Spleen (tissue), 13 donors: Measurements from ENCODE around the gene NECAB3. TPM values are rescaled to one million over a fixed set of nuclear protein-coding genes. Genes with fewer than 3 reads are reported as not detected.

Source experiments
- DNase-seq: peaks from one replicate; pipeline ENCODE4 v3.0.0-alpha.2; 2020
- H3K27ac ChIP-seq, 8 donors: fragments of 200-600 bp; sonication (generic) in 7 of 8; 1 replicate in 4 of 8; 2 replicates in 4 of 8; pipeline versions ENCODE4 v1.5.0 to v1.8.0; 2016 to 2021; ENCODE audit warnings: inconsistent platforms in 4 of 8, mild to moderate bottlenecking in 4 of 8, moderate library complexity in 1 of 8
- H3K27me3 ChIP-seq, 7 donors: fragments of 200-600 bp; sonication (generic) in 6 of 7; replicated peaks in 1 of 7; 1 replicate in 4 of 7; 2 replicates in 3 of 7; pipeline versions ENCODE4 v1.5.0 to v1.8.0; 2016 to 2021; ENCODE audit warnings: inconsistent platforms in 3 of 7, mild to moderate bottlenecking in 1 of 7
- H3K36me3 ChIP-seq, 6 donors: fragments of 200-600 bp; sonication (generic) in 5 of 6; 1 replicate in 4 of 6; 2 replicates in 2 of 6; pipeline versions ENCODE4 v1.5.0 to v1.8.0; 2016 to 2021; ENCODE audit warnings: inconsistent platforms in 2 of 6
- H3K4me1 ChIP-seq, 6 donors: fragments of 200-600 bp; sonication (generic) in 5 of 6; 1 replicate in 3 of 6; 2 replicates in 3 of 6; pipeline versions ENCODE4 v1.5.0 to v1.8.0; 2016 to 2021; ENCODE audit warnings: inconsistent platforms in 3 of 6
- H3K4me3 ChIP-seq, 8 donors: fragments of 200-600 bp; sonication (generic) in 7 of 8; 1 replicate in 4 of 8; 2 replicates in 4 of 8; pipeline versions ENCODE4 v1.5.0 to v1.8.0; 2016 to 2021; ENCODE audit warnings: inconsistent platforms in 4 of 8, mild to moderate bottlenecking in 4 of 8, moderate library complexity in 2 of 8
- H3K9me3 ChIP-seq, 8 donors: fragments of 200-600 bp; sonication (generic) in 7 of 8; 1 replicate in 4 of 8; 2 replicates in 4 of 8; pipeline versions ENCODE4 v1.5.0 to v1.8.0; 2016 to 2021; ENCODE audit warnings: inconsistent platforms in 4 of 8
- CTCF ChIP-seq, 11 experiments: fragments of 200-600 bp in 7 of 11; fragments of 450-650 bp in 4 of 11; sonication (generic) in 4 of 11; IDR thresholded peaks in 8 of 11; conservative IDR thresholded peaks in 3 of 11; 1 replicate in 7 of 11; 2 replicates in 4 of 11; pipeline versions ENCODE4 v1.4.0 to v1.8.0; 2016 to 2021; ENCODE audit warnings: antibody characterized with exemption in 11 of 11, inconsistent platforms in 4 of 11, mild to moderate bottlenecking in 1 of 11
- POLR2A ChIP-seq, 3 donors: fragments of 450-650 bp; IDR thresholded peaks; one replicate each; pipeline ENCODE4 v1.5.1; 2017; ENCODE audit warnings: antibody characterized with exemption in 3 of 3, mild to moderate bottlenecking in 1 of 3
- POLR2AphosphoS5 ChIP-seq, 3 donors: sonication (generic); formaldehyde crosslinking; IDR thresholded peaks; one replicate each; pipeline ENCODE4 v1.5.1; 2017; ENCODE audit warnings: antibody characterized with exemption in 3 of 3
- WGBS, 5 donors: extraction: QIAGEN DNeasy Blood & Tissue Kit in 3 of 5; methylation state at CpG; one replicate each; pipeline versions ENCODE4 v1.1.5 to v1.1.7; 2013 to 2018; 5-methylcytosine and 5-hydroxymethylcytosine counted together
- intact Hi-C: fragments of 100-400 bp; cut with DNase I; formaldehyde crosslinking; loops from one replicate; pipeline ENCODE4 v1.15.0; 2023; ENCODE audit warnings: low total_unique reads
- long read RNA-seq, 2 donors: transcript quantifications; one replicate each; lab custom pipeline, GENCODE V29; 2026
- polyA plus RNA-seq, 3 donors: library from polyadenylated mRNA; stranded (reverse); fragments of 200-250 nt; gene quantifications; one replicate each; pipeline ENCODE4 v1.2.1, GENCODE V29; 2013
- total RNA-seq, 7 donors: library from RNA; depleted of rRNA in 3 of 7; stranded (reverse); fragments of >200 nt in 3 of 7; fragmentation: NEBNext Ultra II Directional in 4 of 7; extraction: Animal tissue kit (Norgen Biotek cat#: 25700) in 4 of 7; gene quantifications; one replicate each; pipeline versions ENCODE4 v1.1.0 to v1.2.1, GENCODE V29; 2016 to 2021
- donor health status: healthy with polysubstance abuse.
- donor health status: DM: no; HTN: no; CAD: no; lungs with moderate emphysema.
- donor health status: DM: no; HTN: no; CAD: no.
- donor health status: Bipolar disorder and iron deficiency.
- donor health status: healthy.
- donor health status: DM: no; HTN: no; CAD: no.
- donor health status: DM: yes; HTN: yes; CAD: no.

Gene NECAB3
- total RNA-seq (10 to 100 TPM; 14.0 to 39.0 (median 18.8) TPM), polyA plus RNA-seq (10 to 100 TPM in 2 of 3 donors, 1 to 10 TPM in 1; 8.6 to 22.7 (median 11.0) TPM)
- long read RNA-seq, donor 1: 0 reads
- long read RNA-seq, donor 2, partial matches to known transcripts: 0 of 2 reads
- long read RNA-seq, donor 2, other reads (novel, unspliced or antisense): 0 of 2 reads

- TF ChIP-seq POLR2A (IDR thresholded peaks at IDR 0.05) (peak in 1 of 3 donors; percentile 8), CTCF (IDR thresholded peaks at IDR 0.05 in 8 of 11, conservative IDR thresholded peaks at IDR 0.05 in 3 of 11) (no peak), POLR2AphosphoS5 (IDR thresholded peaks at IDR 0.05) (peak; percentile 58 to 81 (median 80))
- intact Hi-C loops: no loop called here
- H3K27me3 ChIP-seq: no peaks in the 10 kb centered on the region
- 6 to 11% (median 7%) methylated on average over 24 to 73 of the region's 73 CpGs for WGBS, 5 donors
- peaks cover 10 to 54% (median 46%) of the 10 kb centered on the region in 6 donors for H3K4me1 ChIP-seq
- peak within 1 kb of the TSS; percentile 48 to 83 (median 58) for H3K4me3 ChIP-seq
- peak within 1 kb of the TSS; percentile 66 to 89 (median 84) for H3K27ac ChIP-seq
- DNase-seq: peak; percentile 94
- peaks cover 0 to 30% (median 0%) of the 10 kb centered on the region in 6 donors for H3K36me3 ChIP-seq
- H3K9me3 ChIP-seq: no peaks in the 10 kb centered on the region
Observed at GRCh38 chr20:33674294-33675135, at the start of gene NECAB3. TSS of gene NECAB3 (minus strand) at chr20:33674428. CDS start at chr20:33674352, 76 bp downstream.

- Histone ChIP-seq H3K27ac (no peak overlapping the region), H3K36me3 (no peaks in the 10 kb centered on the region), H3K4me3 (no peak overlapping the region), H3K4me1 (peaks cover 11 to 44% (median 23%) of the 10 kb centered on the region in 6 donors), H3K27me3 (no peaks in the 10 kb centered on the region), H3K9me3 (no peaks in the 10 kb centered on the region)
- TF ChIP-seq CTCF (IDR thresholded peaks at IDR 0.05 in 8 of 11, conservative IDR thresholded peaks at IDR 0.05 in 3 of 11) (no peak), POLR2A (IDR thresholded peaks at IDR 0.05) (no peak), POLR2AphosphoS5 (IDR thresholded peaks at IDR 0.05) (no peak)
- no peak for DNase-seq
- intact Hi-C loops: no loop called here
- WGBS, 5 donors: 95 to 98% (median 97%) methylated on average over 11 of the region's 11 CpGs
Observed at GRCh38 chr20:33721391-33722140, 47.3 kb upstream of the NECAB3 start.

DNA sequence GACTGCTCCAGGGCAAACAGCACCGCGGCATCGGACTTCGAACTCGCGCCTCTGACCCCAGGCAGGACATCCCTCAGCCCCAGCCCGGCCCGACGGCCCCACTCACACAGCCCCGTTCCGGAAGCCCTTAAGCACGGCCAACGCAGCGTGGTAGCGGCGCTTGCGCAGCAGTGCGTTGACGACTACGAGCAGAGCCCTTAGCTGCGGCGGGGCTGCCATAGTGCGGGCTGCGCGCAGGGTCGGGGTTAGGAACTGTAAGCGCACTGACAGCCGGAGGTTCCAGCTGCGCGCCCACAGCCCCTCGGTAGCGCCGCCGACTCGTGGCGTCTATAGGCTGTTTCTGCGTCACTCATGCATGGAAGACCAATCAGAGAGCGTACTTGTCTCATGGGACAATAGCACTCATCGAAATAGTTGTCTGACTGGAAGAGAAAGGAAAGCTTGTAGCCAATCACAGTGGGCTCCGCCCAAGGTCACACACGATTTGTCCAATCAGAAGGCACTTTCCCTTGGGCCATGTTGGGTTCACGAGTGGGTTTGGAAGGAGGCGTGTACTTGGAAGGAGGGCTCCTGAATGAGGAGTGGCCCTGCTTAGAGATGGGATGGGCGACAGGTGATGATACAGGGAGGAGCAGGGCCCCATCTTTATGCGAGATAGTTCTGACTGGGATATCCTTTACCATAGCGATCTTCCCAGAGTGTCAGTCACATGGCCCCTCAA, 45.9 kb upstream of the NECAB3 start, which contains the start of gene PXMP4:
TSS of gene PXMP4 (minus strand) at position 322 of the 721 bp plus-strand sequence. CDS start at position 219, 103 bp downstream.
- H3K27ac ChIP-seq: peak within 1 kb of the TSS; percentile 24 to 89 (median 80)
- 2 to 15% (median 3%) methylated on average over 8 to 46 of the region's 46 CpGs for WGBS, 5 donors
- intact Hi-C loops: no loop called here

More for the DNA sequence above, 45.9 kb upstream of the NECAB3 start, which contains the start of gene PXMP4:
- Histone ChIP-seq H3K9me3 (no peaks in the 10 kb centered on the region), H3K36me3 (peaks cover 0 to 6% (median 0%) of the 10 kb centered on the region in 6 donors), H3K27me3 (no peaks in the 10 kb centered on the region), H3K4me3 (peak within 1 kb of the TSS; percentile 60 to 96 (median 81)), H3K4me1 (peaks cover 11 to 44% (median 23%) of the 10 kb centered on the region in 6 donors)
- peak; percentile 83 to 92 (median 90) for TF ChIP-seq POLR2AphosphoS5 (IDR thresholded peaks at IDR 0.05)
- peak in 2 of 11 experiments; percentile 5 to 33 for TF ChIP-seq CTCF (IDR thresholded peaks at IDR 0.05 in 8 of 11, conservative IDR thresholded peaks at IDR 0.05 in 3 of 11)
- peak in 1 of 3 donors; percentile 15 for TF ChIP-seq POLR2A (IDR thresholded peaks at IDR 0.05)
- DNase-seq: peak; percentile 94
